ENCODE measurements around the gene BECN2. TPM values are rescaled to one million over a fixed set of nuclear protein-coding genes. Genes with fewer than 3 reads are reported as not detected.

The BECN2 gene
- total and polyA plus RNA-seq, 2 donors (not counting 3 experiments of a cell fraction or from before 2014, with no cell fraction given), result not detected

- intact Hi-C loops (cut with micrococcal nuclease), result no loop called here
- CTCF ChIA-PET, result interaction anchor here (0.7 to 1.6 kb wide), 3 partner anchors 8 to 135 kb away, joined by 3 to 8 read pairs (median 4); no protein-coding TSS in a partner anchor
- POLR2A ChIA-PET, result no interaction called here
These were observed 36.6 kb downstream of the BECN2 start for GRCh38 chr1:241994171-241994570.

More at GRCh38 chr1:241994171-241994570, 36.6 kb downstream of the BECN2 start:
- dilution Hi-C loops (cut with MboI; ENCODE audit: extremely low pct_ligation_motif_present, low sequenced_read_pairs), result no loop called here
- BruUV-seq (replicated peaks), result no TSS peak
- no peaks in the 10 kb centered on the region for H3K79me2 ChIP-seq (ENCODE audit: control insufficient read depth, insufficient read depth, low read length)
- H3K27me3 ChIP-seq (ENCODE audit: control insufficient read depth in 2 of 2, insufficient read depth in 2 of 2, low read length in 2 of 2), result no peaks in the 10 kb centered on the region
- H3K4me3 ChIP-seq (replicated peaks in 1 of 3; ENCODE audit: insufficient read depth in 1 of 3, low read depth in 1 of 3, low read length in 3 of 3), result no peak overlapping the region
- H2AFZ ChIP-seq (ENCODE audit: low read depth, low read length), result no peak overlapping the region
- no peaks in the 10 kb centered on the region for H3K9me1 ChIP-seq (replicated peaks; ENCODE audit: control insufficient read depth, extremely low read depth, insufficient read depth, low read length)
- H3K4me2 ChIP-seq (ENCODE audit: insufficient read depth, low read length), result no peak overlapping the region
- TF ChIP-seq CTCF (IDR thresholded peaks at IDR 0.05; ENCODE audit: extremely low read depth in 1 of 2, insufficient read depth in 1 of 2, low read depth in 1 of 2, low read length in 2 of 2) (no peak), GATA2 (IDR thresholded peaks at IDR 0.05; ENCODE audit: insufficient read depth, insufficient read length, low read depth, low read length) (no peak), MAX (IDR thresholded peaks at IDR 0.05; ENCODE audit: insufficient read depth, insufficient read length) (no peak), POLR2A (IDR thresholded peaks at IDR 0.05; ENCODE audit: low read depth, low read length) (no peak), JUN (IDR thresholded peaks at IDR 0.05; ENCODE audit: borderline replicate concordance, insufficient read depth, insufficient read length, low read depth) (no peak), FOS (IDR thresholded peaks at IDR 0.05; ENCODE audit: borderline replicate concordance, insufficient read depth, low read length) (no peak), EZH2 (IDR thresholded peaks at IDR 0.05; ENCODE audit: borderline replicate concordance, low read depth, low read length, severe bottlenecking) (no peak), POLR2AphosphoS5 (IDR thresholded peaks at IDR 0.05; ENCODE audit: insufficient read depth, low read depth, low read length) (no peak), MYC (IDR thresholded peaks at IDR 0.05; ENCODE audit: low read depth, low read length) (no peak)
- H3K9me3 ChIP-seq (replicated peaks; ENCODE audit: control insufficient read depth, insufficient read depth, low read length), result no peaks in the 10 kb centered on the region
- no peaks in the 10 kb centered on the region for H4K20me1 ChIP-seq (replicated peaks; ENCODE audit: control insufficient read depth, extremely low read depth, insufficient read depth, low read length)
- H3K36me3 ChIP-seq (ENCODE audit: control insufficient read depth in 2 of 2, extremely low read depth in 1 of 2, insufficient read depth in 2 of 2, low read length in 2 of 2), result no peaks in the 10 kb centered on the region
- H3K27ac ChIP-seq (ENCODE audit: insufficient read depth, low read depth, low read length), result no peak overlapping the region
- H3K4me1 ChIP-seq (ENCODE audit: control insufficient read depth, extremely low read depth, insufficient read depth, low read length), result peaks cover 4% of the 10 kb centered on the region
- H3K9ac ChIP-seq (replicated peaks; ENCODE audit: extremely low read depth, insufficient read depth, low read length), result no peak overlapping the region
- FAIRE-seq (no peak), DNase-seq (ENCODE audit: low read depth, low spot score) (no peak)
